DND-41 (cell line): Measurements from ENCODE around the gene PSORS1C1.
"Not testable (repeated sequence)": the region's sequence is repeated elsewhere in the genome, so short reads cannot be mapped to it uniquely, and the experiment has no call there.

Experiments used
- EZH2 ChIP-seq: IDR thresholded peaks from 3 replicates; pipeline ENCODE4 v1.6.1; 2012; ENCODE audit warnings: borderline replicate concordance, low read depth, mild to moderate bottlenecking, moderate library complexity, low read length, inconsistent platforms; ENCODE audit not compliant: severe bottlenecking
- TF ChIP-seq, protein P1 (sequence below): IDR thresholded peaks from 2 replicates; pipeline ENCODE4 v1.5.1; 2012; ENCODE audit warnings: borderline replicate concordance, low read length, moderate library complexity, mild to moderate bottlenecking; ENCODE audit not compliant: poor library complexity, severe bottlenecking; ENCODE audit errors: extremely low read depth

DNA sequence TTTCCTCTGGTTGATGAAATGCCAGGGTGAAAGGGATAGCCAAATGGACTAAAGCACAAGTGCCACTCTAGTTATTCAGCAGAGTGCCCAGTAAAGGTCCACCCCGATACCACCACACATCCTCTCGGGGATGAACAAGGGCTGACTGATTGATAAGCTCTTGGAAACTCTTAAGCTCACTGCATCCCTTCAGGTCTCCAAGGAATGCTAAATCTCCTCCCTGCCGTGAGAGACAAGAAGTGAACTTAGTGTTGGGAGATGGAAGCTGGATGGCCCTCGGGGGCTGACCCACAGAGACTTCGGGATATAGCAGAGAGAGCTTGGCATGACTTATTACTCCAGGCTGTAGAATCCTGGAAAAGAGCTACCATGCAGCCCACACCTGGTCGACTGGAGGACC, 69.3 kb downstream of the PSORS1C1 start:
- TF ChIP-seq EZH2 = not testable (repeated sequence)
- TF ChIP-seq, protein P1, sequence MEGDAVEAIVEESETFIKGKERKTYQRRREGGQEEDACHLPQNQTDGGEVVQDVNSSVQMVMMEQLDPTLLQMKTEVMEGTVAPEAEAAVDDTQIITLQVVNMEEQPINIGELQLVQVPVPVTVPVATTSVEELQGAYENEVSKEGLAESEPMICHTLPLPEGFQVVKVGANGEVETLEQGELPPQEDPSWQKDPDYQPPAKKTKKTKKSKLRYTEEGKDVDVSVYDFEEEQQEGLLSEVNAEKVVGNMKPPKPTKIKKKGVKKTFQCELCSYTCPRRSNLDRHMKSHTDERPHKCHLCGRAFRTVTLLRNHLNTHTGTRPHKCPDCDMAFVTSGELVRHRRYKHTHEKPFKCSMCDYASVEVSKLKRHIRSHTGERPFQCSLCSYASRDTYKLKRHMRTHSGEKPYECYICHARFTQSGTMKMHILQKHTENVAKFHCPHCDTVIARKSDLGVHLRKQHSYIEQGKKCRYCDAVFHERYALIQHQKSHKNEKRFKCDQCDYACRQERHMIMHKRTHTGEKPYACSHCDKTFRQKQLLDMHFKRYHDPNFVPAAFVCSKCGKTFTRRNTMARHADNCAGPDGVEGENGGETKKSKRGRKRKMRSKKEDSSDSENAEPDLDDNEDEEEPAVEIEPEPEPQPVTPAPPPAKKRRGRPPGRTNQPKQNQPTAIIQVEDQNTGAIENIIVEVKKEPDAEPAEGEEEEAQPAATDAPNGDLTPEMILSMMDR = not testable (repeated sequence)
